HepG2 (cell line): ENCODE measurements around the gene IFNL1. TPM values are rescaled to one million over a fixed set of nuclear protein-coding genes. Genes with fewer than 3 reads are reported as not detected.

Experiments used
- ASH2L ChIP-seq: fragments of 300-600, 200-600 bp; sonication (generic); IDR thresholded peaks from 2 replicates; pipeline ENCODE4 v1.7.0; 2017; ENCODE audit warnings: low read depth, mild to moderate bottlenecking, moderate library complexity, mixed read lengths, low read length; ENCODE audit not compliant: insufficient read length
- ATAD3A ChIP-seq: sonication (generic); formaldehyde crosslinking; IDR thresholded peaks from 2 replicates; pipeline ENCODE4 v1.4.0; 2020; ENCODE audit warnings: missing genetic modification reagents
- BORCS8-MEF2B ChIP-seq: sonication (generic); formaldehyde crosslinking; IDR thresholded peaks from 2 replicates; pipeline ENCODE4 v1.8.0; 2022; ENCODE audit warnings: mild to moderate bottlenecking, missing genetic modification reagents
- CC2D1A ChIP-seq: sonication (generic); formaldehyde crosslinking; IDR thresholded peaks from 2 replicates; pipeline ENCODE4 v1.8.1; 2023; ENCODE audit warnings: mild to moderate bottlenecking, missing genetic modification reagents
- DNMT1 ChIP-seq: sonication (generic); formaldehyde crosslinking; IDR thresholded peaks from 2 replicates; pipeline ENCODE4 v1.5.1; 2020; ENCODE audit warnings: mild to moderate bottlenecking, missing genetic modification reagents
- ETV6 ChIP-seq: sonication (generic); formaldehyde crosslinking; conservative IDR thresholded peaks from 2 replicates; pipeline ENCODE4 v1.4.0; 2020; ENCODE audit warnings: missing genetic modification reagents
- HNRNPLL ChIP-seq: fragments of 200-400 bp; formaldehyde crosslinking; IDR thresholded peaks from 2 replicates; pipeline ENCODE4 v1.6.1; 2017; ENCODE audit warnings: mild to moderate bottlenecking, low read depth, low read length; ENCODE audit not compliant: poor library complexity, severe bottlenecking
- ISX ChIP-seq: sonication (generic); formaldehyde crosslinking; conservative IDR thresholded peaks from 2 replicates; pipeline ENCODE4 v1.5.0; 2020; ENCODE audit warnings: missing genetic modification reagents
- NFKB2 ChIP-seq: sonication (generic); formaldehyde crosslinking; IDR thresholded peaks from 2 replicates; pipeline ENCODE4 v1.4.0; 2020; ENCODE audit warnings: missing genetic modification reagents, borderline replicate concordance
- SMAD1 ChIP-seq: sonication (generic); formaldehyde crosslinking; IDR thresholded peaks from 2 replicates; pipeline ENCODE4 v1.4.0; 2020; ENCODE audit warnings: missing genetic modification reagents, low read depth, mild to moderate bottlenecking, borderline replicate concordance
- SOX6 ChIP-seq, 2 experiments: fragments of 450-650 bp in 1 of 2; sonication (generic) in 1 of 2; formaldehyde crosslinking in 1 of 2; IDR thresholded peaks; 2 replicates each; pipeline versions ENCODE4 v1.4.0 to v1.6.1; 2017 to 2020; ENCODE audit warnings: antibody characterized with exemption in 1 of 2, mild to moderate bottlenecking in 1 of 2, missing genetic modification reagents in 1 of 2
- ZIK1 ChIP-seq: sonication (generic); formaldehyde crosslinking; IDR thresholded peaks from 2 replicates; pipeline ENCODE4 v1.5.0; 2020; ENCODE audit warnings: mild to moderate bottlenecking, low read depth, missing genetic modification reagents, borderline replicate concordance
- ZNF12 ChIP-seq: sonication (generic); formaldehyde crosslinking; IDR thresholded peaks from 2 replicates; pipeline ENCODE4 v1.5.0; 2020; ENCODE audit warnings: missing genetic modification reagents
- ZNF160 ChIP-seq: sonication (generic); formaldehyde crosslinking; IDR thresholded peaks from 2 replicates; pipeline ENCODE4 v1.8.0; 2022; ENCODE audit warnings: mild to moderate bottlenecking, inconsistent platforms, missing genetic modification reagents
- ZNF460 ChIP-seq: sonication (generic); formaldehyde crosslinking; IDR thresholded peaks from 2 replicates; pipeline ENCODE4 v1.5.1; 2020; ENCODE audit warnings: missing genetic modification reagents, mild to moderate bottlenecking, borderline replicate concordance
- polyA plus RNA-seq, 8 experiments: library from polyadenylated mRNA; depleted of rRNA in 3 of 8; stranded (reverse) in 7 of 8; unstranded in 1 of 8; fragments of >200 nt; fragmentation: Illumina TruSeq in 4 of 8; extraction: Trizol in 4 of 8; gene quantifications; 2 replicates each; pipeline versions ENCODE4 v1.2.1 to v1.2.3, GENCODE V29; 2011 to 2016; ENCODE audit warnings: low read depth in 4 of 8, missing spikeins in 1 of 8, mixed read lengths in 1 of 8; ENCODE audit not compliant: insufficient read depth in 1 of 8
- total RNA-seq, 5 experiments: library from RNA; depleted of rRNA; stranded (reverse); fragments of >200 nt; fragmentation: Illumina TruSeq; extraction: Trizol; gene quantifications; 2 replicates each; pipeline ENCODE4 v1.2.3, GENCODE V29; 2016; ENCODE audit warnings: low read depth in 1 of 5
- TF ChIP-seq, protein P1 (sequence below): sonication (generic); formaldehyde crosslinking; IDR thresholded peaks from 2 replicates; pipeline ENCODE4 v1.4.0; 2020; ENCODE audit warnings: mild to moderate bottlenecking, missing genetic modification reagents
- TF ChIP-seq, protein P2 (sequence below): sonication (generic); formaldehyde crosslinking; conservative IDR thresholded peaks from 2 replicates; pipeline ENCODE4 v1.4.0; 2020; ENCODE audit warnings: missing genetic modification reagents
- TF ChIP-seq, protein P3 (sequence below): sonication (generic); formaldehyde crosslinking; IDR thresholded peaks from 2 replicates; pipeline ENCODE4 v1.4.0; 2020; ENCODE audit warnings: missing genetic modification reagents
- TF ChIP-seq, protein P4 (sequence below): sonication (generic); formaldehyde crosslinking; IDR thresholded peaks from 2 replicates; pipeline ENCODE4 v1.4.0; 2020; ENCODE audit warnings: missing genetic modification reagents, mild to moderate bottlenecking, borderline replicate concordance

IFNL1 gene
- total and polyA plus RNA-seq, 2 of the 13 experiments (the other 11 are each of a cell fraction or from before 2014, with no cell fraction given): not detected

DNA sequence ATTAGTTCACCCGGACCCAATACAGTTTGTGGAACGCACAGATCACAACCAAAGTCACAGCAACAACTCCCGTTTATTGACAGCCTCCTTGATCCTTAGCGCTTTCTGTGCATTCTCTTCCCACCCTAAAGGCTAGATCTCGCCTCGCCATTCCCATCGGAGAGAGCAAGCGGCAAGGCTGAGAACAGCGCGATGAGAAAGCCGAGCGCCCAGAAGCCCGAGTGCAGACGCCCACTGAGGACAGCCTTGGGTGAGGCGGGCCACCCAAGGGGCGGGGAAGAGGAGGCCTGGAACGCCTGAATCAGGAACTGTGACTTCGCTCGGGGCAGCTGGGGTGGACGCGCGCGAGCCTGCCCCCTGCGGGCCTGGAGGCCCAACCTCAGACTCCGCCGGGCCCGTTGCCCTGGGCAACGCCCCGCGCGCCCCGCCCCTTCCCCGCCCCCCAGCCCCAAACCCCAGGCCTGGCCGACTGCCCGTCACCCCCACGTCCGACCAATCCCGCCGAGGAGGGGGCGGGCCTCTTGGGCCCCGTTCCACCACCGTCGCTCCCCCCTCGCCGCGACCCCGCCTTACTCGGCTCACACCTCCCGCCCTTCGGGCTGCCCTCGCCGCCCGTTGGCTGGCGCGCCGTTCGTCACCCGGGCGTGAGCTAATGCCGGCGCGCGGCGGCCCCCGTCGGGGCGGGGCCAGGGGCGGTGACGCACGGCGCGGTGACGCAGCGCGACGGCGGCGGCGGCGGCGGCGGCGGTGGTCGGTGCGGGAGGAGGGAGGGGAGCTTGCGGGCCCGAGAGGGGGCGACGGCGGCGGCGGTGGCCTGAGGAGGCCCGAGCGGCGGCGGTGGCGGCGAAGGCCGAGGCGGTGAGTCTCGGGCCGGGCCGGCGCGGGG, 45.8 kb downstream of the IFNL1 start, which contains the start of gene SAMD4B (continued):
- TF ChIP-seq, protein P1, sequence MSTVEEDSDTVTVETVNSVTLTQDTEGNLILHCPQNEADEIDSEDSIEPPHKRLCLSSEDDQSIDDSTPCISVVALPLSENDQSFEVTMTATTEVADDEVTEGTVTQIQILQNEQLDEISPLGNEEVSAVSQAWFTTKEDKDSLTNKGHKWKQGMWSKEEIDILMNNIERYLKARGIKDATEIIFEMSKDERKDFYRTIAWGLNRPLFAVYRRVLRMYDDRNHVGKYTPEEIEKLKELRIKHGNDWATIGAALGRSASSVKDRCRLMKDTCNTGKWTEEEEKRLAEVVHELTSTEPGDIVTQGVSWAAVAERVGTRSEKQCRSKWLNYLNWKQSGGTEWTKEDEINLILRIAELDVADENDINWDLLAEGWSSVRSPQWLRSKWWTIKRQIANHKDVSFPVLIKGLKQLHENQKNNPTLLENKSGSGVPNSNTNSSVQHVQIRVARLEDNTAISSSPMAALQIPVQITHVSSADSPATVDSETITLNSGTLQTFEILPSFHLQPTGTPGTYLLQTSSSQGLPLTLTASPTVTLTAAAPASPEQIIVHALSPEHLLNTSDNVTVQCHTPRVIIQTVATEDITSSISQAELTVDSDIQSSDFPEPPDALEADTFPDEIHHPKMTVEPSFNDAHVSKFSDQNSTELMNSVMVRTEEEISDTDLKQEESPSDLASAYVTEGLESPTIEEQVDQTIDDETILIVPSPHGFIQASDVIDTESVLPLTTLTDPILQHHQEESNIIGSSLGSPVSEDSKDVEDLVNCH (CRISPR knock-in tag): no peak; the same call in 1 of the 2 replicates
- TF ChIP-seq, protein P2, sequence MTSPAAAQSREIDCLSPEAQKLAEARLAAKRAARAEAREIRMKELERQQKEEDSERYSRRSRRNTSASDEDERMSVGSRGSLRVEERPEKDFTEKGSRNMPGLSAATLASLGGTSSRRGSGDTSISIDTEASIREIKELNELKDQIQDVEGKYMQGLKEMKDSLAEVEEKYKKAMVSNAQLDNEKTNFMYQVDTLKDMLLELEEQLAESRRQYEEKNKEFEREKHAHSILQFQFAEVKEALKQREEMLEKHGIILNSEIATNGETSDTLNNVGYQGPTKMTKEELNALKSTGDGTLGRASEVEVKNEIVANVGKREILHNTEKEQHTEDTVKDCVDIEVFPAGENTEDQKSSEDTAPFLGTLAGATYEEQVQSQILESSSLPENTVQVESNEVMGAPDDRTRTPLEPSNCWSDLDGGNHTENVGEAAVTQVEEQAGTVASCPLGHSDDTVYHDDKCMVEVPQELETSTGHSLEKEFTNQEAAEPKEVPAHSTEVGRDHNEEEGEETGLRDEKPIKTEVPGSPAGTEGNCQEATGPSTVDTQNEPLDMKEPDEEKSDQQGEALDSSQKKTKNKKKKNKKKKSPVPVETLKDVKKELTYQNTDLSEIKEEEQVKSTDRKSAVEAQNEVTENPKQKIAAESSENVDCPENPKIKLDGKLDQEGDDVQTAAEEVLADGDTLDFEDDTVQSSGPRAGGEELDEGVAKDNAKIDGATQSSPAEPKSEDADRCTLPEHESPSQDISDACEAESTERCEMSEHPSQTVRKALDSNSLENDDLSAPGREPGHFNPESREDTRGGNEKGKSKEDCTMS (CRISPR knock-in tag): no peak
- TF ChIP-seq ZNF12 (CRISPR knock-in tag) (no peak), ZNF460 (CRISPR knock-in tag) (0 out of 2 replicates have a peak, but pooled peaks have one; percentile 25), NFKB2 (CRISPR knock-in tag) (peak; percentile 74; the same call in 1 of the 2 replicates), BORCS8-MEF2B (peak; percentile 32; the same call in 1 of the 2 replicates), CC2D1A (CRISPR knock-in tag) (peak; percentile 36; the same call in 1 of the 2 replicates), ETV6 (CRISPR knock-in tag) (no peak), HNRNPLL (no peak), ISX (CRISPR knock-in tag) (no peak), SMAD1 (CRISPR knock-in tag) (peak; percentile 82; the same call in 1 of the 2 replicates), SOX6 (IDR thresholded peaks at IDR 0.05) (no peak), SOX6 (CRISPR knock-in tag; IDR thresholded peaks at IDR 0.05) (peak; percentile 67), ATAD3A (CRISPR knock-in tag) (no peak), ZNF160 (no peak; the same call in 1 of the 2 replicates), ASH2L (peak; percentile 45), DNMT1 (CRISPR knock-in tag) (no peak), ZIK1 (CRISPR knock-in tag) (no peak; the same call in 1 of the 2 replicates)
- TF ChIP-seq, protein P3, sequence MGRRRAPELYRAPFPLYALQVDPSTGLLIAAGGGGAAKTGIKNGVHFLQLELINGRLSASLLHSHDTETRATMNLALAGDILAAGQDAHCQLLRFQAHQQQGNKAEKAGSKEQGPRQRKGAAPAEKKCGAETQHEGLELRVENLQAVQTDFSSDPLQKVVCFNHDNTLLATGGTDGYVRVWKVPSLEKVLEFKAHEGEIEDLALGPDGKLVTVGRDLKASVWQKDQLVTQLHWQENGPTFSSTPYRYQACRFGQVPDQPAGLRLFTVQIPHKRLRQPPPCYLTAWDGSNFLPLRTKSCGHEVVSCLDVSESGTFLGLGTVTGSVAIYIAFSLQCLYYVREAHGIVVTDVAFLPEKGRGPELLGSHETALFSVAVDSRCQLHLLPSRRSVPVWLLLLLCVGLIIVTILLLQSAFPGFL: no peak
- TF ChIP-seq, protein P4, sequence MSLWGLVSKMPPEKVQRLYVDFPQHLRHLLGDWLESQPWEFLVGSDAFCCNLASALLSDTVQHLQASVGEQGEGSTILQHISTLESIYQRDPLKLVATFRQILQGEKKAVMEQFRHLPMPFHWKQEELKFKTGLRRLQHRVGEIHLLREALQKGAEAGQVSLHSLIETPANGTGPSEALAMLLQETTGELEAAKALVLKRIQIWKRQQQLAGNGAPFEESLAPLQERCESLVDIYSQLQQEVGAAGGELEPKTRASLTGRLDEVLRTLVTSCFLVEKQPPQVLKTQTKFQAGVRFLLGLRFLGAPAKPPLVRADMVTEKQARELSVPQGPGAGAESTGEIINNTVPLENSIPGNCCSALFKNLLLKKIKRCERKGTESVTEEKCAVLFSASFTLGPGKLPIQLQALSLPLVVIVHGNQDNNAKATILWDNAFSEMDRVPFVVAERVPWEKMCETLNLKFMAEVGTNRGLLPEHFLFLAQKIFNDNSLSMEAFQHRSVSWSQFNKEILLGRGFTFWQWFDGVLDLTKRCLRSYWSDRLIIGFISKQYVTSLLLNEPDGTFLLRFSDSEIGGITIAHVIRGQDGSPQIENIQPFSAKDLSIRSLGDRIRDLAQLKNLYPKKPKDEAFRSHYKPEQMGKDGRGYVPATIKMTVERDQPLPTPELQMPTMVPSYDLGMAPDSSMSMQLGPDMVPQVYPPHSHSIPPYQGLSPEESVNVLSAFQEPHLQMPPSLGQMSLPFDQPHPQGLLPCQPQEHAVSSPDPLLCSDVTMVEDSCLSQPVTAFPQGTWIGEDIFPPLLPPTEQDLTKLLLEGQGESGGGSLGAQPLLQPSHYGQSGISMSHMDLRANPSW: 0 out of 2 replicates have a peak, but pooled peaks have one; percentile 59
